Measurements from ENCODE around the gene AGAP9.
"Not testable (repeated sequence)": the region's sequence is repeated elsewhere in the genome, so short reads cannot be mapped to it uniquely, and the experiment has no call there.

AGAP9 gene

DNA sequence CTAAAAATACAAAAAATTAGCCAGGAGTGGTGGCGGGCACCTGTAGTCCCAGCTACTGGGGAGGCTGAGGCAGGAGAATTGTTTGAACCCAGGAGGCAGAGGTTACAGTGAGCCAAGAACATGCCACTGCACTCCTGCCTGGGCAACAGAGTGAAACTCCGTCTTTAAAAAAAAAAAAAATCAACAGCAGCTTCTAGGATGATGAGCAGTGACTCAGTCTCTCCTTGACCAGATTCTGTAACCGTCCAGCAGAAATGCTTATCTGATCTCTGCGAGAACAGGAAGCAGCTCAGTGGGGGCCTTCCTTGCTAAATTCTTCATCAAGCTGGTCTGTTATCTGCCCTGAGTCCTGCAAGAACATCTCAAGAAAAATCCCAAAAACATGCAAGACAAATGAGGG lies 37.5 kb downstream of the AGAP9 start:
- DNase-seq: not testable (repeated sequence)

DNA sequence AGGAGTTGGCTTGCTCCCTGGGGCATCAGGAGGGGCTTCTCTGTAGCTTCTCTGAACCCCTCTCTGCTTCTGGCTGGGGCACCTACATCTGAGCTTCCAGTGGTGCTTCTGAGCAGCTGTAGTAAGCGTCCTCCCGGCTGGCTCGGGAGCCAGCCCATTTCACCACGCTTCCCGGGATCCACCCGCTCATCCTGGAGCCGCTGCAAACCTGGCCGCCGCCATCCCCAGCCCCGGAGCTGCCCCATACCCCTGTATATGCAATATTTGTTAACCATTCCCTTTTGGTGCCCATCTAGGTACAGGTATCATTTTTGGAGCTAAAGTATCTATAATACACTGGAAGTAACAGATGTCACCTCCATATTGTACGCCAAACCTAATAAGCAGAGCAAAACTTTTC lies 38.7 kb downstream of the AGAP9 start:
- DNase-seq: not testable (repeated sequence)

GRCh38 chr10:47483923-47484322 lies 39.5 kb downstream of the AGAP9 start, which contains the start of gene ANXA8:
TSS of gene ANXA8 (minus strand) at chr10:47484115. CDS start at chr10:47483933, 182 bp downstream.
- DNase-seq: not testable (repeated sequence)

DNA sequence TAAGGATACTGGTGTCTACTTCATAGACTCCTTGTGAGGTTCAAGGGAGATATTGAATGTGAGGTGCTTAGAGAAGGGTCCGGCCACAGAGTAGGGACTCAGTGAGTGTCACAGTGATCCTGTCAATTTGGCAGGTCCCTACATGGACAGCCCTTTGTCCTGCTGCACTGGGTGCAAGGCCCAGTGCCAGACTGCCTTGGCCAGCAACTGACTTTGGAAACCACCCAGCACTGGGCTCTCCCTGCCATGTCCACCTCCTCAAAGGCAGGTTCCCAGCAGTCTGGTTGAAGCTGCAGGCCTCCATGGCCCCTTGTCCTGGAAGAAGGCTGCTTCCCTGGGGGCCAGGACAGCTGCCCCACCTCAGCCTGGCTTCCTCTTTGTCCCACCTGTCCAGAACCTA lies 41.1 kb downstream of the AGAP9 start:
- DNase-seq: not testable (repeated sequence)

DNA sequence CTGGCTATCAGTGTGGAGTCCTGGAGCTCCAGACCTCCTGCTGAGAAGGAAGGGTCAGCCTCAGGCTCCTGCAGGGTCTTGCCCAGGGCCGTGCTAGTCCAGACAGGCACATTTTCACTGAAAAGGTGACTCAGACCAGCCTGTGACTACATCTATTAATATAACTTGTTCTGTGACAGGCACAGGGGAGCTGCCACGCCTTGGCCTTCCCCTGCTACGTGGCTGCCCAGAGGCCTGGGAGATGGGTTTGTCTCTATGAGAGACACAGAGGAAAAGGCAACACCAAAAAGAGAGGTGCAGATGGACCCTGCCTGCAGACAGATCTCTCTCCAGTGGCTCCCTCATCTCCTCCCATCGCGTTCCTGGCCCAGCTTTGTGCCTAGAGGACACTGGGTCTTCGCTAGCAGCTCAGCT lies 41.7 kb downstream of the AGAP9 start:
- not testable (repeated sequence) for DNase-seq

DNA sequence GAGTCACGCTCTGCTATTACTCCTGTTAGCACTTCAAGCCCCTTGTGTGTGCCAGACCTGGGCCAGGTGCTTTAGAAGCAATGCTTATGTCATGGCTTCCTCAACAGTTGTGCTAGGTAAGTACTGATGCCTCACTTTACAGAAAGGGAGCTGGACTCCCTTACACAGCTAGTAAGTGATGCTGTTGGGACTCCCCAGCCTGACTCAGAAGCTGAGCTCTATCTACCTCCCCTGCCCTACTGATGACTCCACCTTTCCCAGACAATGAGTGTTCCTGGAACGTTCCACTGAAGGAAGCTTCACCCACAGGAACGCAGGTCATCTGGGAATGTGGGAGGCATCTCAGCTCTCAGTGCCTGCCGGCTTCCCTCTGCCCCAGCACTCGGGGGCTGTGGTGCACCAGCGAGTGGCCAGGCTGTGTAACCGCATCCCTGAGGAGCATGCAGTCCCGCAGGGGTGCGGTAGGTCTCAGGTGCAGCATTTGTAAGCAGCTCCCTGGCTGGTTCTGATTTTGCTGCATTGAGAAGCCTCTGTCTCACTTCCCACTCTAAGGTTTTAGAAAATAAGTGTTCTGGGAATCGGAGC lies 42.2 kb downstream of the AGAP9 start:
- DNase-seq: not testable (repeated sequence)

DNA sequence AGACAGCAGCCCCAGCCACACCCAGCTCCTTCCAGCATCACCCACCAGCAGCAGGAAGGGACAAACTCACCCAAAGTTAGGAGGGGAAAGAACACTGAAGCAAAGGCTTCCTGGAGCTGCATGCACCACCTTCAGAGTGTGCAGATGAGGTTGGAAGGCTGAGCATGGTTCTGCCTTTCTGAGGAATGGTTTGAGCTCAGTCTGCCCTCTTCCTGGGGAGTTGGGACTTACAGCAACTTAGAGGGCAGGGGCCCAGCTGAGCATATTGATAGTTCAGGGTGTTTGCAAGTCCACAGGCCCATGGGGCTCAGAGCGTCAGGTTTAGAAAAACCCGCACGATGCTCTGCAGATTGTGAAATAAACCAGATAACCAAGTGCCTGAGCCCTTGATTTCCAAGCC lies 43.3 kb downstream of the AGAP9 start:
- not testable (repeated sequence) for DNase-seq

DNA sequence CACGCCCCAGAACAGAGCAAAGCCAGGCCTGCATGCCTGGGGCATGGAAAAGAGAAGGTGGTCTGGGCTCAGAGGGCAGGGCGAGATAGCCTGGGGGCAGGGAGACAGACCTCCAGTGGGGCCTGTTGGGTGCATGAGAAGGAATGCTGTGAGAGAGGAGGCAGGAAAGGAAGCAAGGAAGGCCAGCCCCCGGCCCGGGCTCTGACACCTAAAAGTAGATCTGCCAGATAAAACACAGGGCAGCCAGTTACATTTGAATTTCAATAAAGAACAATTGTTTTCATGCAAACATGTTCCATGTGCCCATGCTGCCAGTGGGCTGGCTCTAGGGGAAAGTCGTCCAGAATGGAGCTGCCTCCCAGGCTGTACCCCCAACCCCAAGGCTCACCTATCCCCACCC lies 45.3 kb downstream of the AGAP9 start:
- not testable (repeated sequence) for DNase-seq

- not testable (repeated sequence) for DNase-seq
These were observed 46.4 kb downstream of the AGAP9 start for GRCh38 chr10:47477078-47477477.

DNA sequence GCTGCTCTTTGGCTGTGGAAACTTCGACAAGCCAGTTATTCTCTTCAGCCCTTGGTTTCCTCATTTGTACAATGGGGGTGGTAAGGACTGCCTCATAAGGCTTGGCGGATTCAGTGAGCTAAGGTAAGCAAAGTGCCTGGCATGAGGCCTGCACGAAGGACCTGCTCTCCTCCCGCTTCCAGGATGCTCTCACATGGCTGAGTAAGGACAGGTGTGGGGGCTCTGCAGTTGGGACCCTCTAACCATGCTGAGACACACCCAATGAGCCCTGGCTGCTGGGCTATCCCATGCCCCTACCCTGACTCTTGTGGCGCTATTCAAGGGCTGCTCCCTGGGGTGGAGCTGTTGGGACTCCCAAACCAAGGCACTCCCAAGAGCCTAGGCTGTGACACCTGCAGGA lies 48.3 kb downstream of the AGAP9 start:
- not testable (repeated sequence) for DNase-seq

DNA sequence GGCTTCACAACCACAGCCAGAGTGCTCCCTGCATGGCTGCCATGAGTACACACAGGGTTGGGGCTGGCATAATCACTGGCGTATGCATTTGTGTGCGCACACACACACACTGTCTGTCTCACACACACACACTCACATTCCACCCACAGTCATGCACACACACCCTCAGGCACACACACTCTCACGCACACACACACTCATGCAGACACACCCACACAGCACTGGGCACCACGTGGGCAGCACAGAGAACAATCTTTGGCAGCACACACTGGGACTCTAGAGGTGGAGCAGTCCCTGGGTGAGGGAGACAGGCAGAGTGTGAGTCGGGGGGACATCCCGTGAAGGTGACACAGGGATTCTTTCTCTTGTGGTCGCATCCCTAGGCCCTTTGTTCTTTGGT lies 49.9 kb downstream of the AGAP9 start:
- DNase-seq: not testable (repeated sequence)

GRCh38 chr10:47472647-47473046 lies 50.8 kb downstream of the AGAP9 start:
- DNase-seq: not testable (repeated sequence)

GRCh38 chr10:47472072-47472471 lies 51.4 kb downstream of the AGAP9 start:
- not testable (repeated sequence) for DNase-seq

DNA sequence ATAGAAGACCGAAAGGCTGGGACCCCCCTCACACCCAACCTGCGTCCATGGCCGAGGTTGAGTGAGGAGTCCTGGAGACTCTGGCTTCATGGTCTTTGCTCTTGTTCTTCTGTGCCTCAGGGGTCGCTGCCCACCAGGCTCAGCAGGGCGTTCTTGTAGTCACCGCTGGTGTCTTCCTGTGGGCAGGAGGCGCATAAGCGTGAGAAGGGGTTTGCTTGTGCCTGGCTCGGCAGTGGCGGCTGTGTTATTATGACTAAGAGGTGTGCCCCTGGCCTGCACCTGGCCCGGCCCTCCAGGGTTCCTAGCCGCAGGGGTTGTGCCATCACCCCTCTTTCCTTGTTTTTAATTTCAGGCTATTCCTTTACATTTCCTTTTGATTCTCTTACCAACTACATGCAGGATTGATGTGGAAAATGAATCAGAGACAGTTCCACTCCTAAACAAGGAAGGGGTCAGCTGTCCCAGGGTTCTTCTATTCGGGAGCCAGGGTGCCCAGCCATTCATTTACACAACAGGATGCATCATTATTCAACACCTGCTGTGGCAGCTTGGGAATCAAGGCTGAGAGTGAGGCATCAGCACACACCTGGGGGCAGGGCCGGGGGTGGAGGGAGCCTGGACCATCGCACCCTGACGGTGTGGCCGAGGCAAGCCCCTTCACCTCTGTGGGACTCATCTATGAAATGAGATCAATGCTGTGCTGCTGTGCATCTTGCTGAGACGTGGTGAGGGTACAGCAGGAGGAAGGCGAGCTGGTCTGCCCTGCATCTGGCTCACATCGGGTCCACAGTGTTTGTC lies 54.5 kb downstream of the AGAP9 start:
- DNase-seq: not testable (repeated sequence)

DNA sequence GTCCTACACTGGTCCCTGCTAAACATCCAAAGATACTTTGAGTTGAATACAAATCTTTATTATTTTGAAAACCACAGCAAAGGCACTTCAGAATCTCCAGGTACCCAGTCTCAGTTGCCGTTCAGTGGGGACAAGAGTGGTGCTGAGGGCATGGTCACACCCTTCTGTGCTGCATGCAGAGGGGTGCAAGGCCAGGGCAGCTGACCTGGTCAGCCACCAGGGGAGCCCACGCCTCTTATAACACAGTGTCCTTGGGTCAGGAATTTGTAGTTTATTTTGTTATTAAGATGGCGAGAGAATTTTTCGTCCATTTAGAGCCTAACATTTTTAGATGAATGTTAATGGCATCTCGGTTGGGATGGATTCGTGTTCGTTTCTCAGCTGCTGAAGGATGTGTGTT lies 55.5 kb downstream of the AGAP9 start:
- DNase-seq: not testable (repeated sequence)

DNA sequence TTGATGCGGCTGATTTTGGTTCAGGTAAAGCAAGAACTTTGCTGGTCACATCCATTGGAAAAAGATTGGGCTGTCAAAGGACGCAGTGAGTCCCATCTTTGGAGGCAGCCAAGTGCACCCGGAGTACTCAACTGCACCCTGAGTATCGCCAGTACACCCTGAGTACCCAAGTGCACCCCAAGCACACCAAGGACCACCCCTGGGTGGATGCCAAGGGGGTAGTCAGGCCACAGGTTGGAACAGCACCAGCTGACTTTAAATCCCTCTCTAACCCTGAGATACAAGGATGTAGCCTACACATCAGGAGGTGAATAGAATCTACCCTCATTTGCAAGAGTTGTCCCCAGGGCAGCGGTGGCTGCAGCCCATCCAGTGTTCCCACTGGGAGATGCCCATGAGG lies 56.0 kb downstream of the AGAP9 start:
- not testable (repeated sequence) for DNase-seq

- DNase-seq: not testable (repeated sequence)
These were observed 58.1 kb downstream of the AGAP9 start for GRCh38 chr10:47465216-47465917.

- DNase-seq: not testable (repeated sequence)
These were observed 60.7 kb downstream of the AGAP9 start for GRCh38 chr10:47462577-47463358.

DNA sequence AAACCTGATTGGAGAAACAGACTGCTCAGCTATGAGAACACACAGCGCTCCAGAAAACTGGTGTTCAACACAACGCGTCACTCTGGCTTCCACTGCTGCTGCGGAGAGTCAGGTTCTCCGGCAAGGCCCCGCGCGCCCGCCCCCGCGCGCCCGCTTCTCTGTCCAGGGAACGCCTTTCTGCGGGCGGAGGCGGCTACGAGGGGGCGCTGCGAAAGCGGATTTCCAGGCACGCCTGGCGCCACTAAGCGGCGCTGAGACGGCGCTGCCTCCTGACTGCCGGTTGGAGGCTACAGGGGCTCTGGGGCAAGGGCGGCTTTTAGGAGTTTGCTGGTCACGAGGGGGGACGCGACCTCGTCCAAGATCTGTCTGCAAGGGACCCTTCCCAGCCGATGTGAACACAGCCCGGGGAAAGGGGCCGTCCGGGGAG lies 62.2 kb downstream of the AGAP9 start:
- peak; percentile 60 for DNase-seq

- no peak for DNase-seq
These were observed 64.8 kb downstream of the AGAP9 start for GRCh38 chr10:47458466-47459154.

GRCh38 chr10:47457826-47458225 lies 65.6 kb downstream of the AGAP9 start:
- no peak for DNase-seq

DNA sequence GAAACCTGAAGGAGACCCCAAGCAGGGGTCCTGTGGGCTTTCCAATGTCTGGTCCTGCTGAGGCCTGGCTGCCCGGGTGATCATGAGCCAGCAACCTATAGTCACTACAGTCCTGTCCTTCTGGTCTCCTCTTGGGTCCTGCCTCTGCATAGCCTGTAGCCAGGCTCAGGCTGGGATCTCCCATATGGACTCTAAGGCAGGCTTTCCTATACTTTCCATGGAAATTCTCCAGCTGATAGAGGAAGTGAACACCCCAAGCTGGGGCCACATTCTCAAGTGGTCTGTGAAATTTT lies 66.0 kb downstream of the AGAP9 start:
- DNase-seq: no peak
